HCT116 (cell line): ENCODE results near the gene CNTNAP2. TPM values are rescaled to one million over a fixed set of nuclear protein-coding genes. Genes with fewer than 3 reads are reported as not detected.

Experiments
- ATAC-seq: fragments of 200-7000 bp; cut with Tn5 transposase; 2 replicates; pipeline ENCODE4 v1.9.1; 2020; ENCODE audit warnings: mild to moderate bottlenecking, moderate library complexity
- BruUV-seq: library from RNA; stranded (reverse); fragments of 400-500 nt; replicated peaks from 2 replicates; lab custom pipeline; 2021; lab: Mats Ljungman, UMichigan
- CTCF ChIA-PET: fragments of 300-600 bp; sonication (Branson Sonifier 250); formaldehyde crosslinking; loops from one replicate; lab custom pipeline; 2021; ENCODE audit warnings: antibody characterized with exemption; lab: Charles Lee
- POLR2A ChIA-PET: fragments of 300-600, 350-600 bp; sonication (Branson Sonifier 250); formaldehyde crosslinking; loops from one replicate; lab custom pipeline; 2021; ENCODE audit warnings: antibody characterized with exemption; lab: Charles Lee
- RAD21 ChIA-PET, 2 experiments: fragments of 300-600 bp; sonication (Branson Sonifier 250); formaldehyde crosslinking; loops; one replicate each; lab custom pipeline; 2023; ENCODE audit warnings: low total read pairs in 2 of 2; ENCODE audit not compliant: uncharacterized antibody in 2 of 2, unreplicated experiment in 2 of 2, low non-redundant PET in 1 of 2; lab: Charles Lee
- DNase-seq: peaks from one replicate; pipeline ENCODE4 v3.0.0-alpha.2; 2010; ENCODE audit warnings: low read depth, low spot score
- H2AFZ ChIP-seq: fragments of 200-600 bp; shearing (Covaris generic), sonication (generic); 2 replicates; pipeline ENCODE4 v1.6.1; 2017; ENCODE audit warnings: low read depth, mixed run types, mixed read lengths, antibody characterized with exemption, low read length; ENCODE audit not compliant: poor library complexity, severe bottlenecking
- H3K27ac ChIP-seq: 2 replicates; pipeline ENCODE4 v1.5.1; 2012; ENCODE audit warnings: low read depth, low read length
- H3K27me3 ChIP-seq: fragments of 200-600 bp; sonication (generic); 2 replicates; pipeline ENCODE4 v1.6.1; 2016; ENCODE audit warnings: mixed run types, low read length, mixed read lengths; ENCODE audit not compliant: insufficient read depth
- H3K36me3 ChIP-seq, 2 experiments: fragments of 200-500 bp in 1 of 2; fragments of 200-600 bp in 1 of 2; sonication (Bioruptor generic) in 1 of 2; sonication (generic) in 1 of 2; 2 replicates each; pipeline versions ENCODE4 v1.5.1 to v1.6.1; 2014 to 2016; ENCODE audit warnings: low read length in 2 of 2, inconsistent platforms in 1 of 2, mixed read lengths in 1 of 2, mixed run types in 1 of 2; ENCODE audit not compliant: insufficient read depth in 2 of 2, control insufficient read depth in 1 of 2
- H3K4me1 ChIP-seq, 2 experiments: fragments of 200-600 bp in 1 of 2; sonication (generic) in 1 of 2; 2 replicates each; pipeline versions ENCODE4 v1.5.1 to v1.6.1; 2012 to 2017; ENCODE audit warnings: low read length in 2 of 2, inconsistent platforms in 1 of 2, mild to moderate bottlenecking in 1 of 2, mixed read lengths in 1 of 2, mixed run types in 1 of 2, moderate library complexity in 1 of 2; ENCODE audit not compliant: insufficient read depth in 2 of 2, control insufficient read depth in 1 of 2
- H3K4me2 ChIP-seq: fragments of 200-600 bp; sonication (generic); 2 replicates; pipeline ENCODE4 v1.6.1; 2017; ENCODE audit warnings: mixed run types, low read length, mixed read lengths
- H3K4me3 ChIP-seq, 2 experiments: fragments of 200-600 bp in 1 of 2; sonication (generic) in 1 of 2; replicated peaks in 1 of 2; 2 replicates each; pipeline ENCODE4 v1.5.1; 2011 to 2016; ENCODE audit warnings: low read length in 2 of 2, control low read depth in 1 of 2, low read depth in 1 of 2, mild to moderate bottlenecking in 1 of 2, mixed read lengths in 1 of 2, mixed run types in 1 of 2
- H3K79me2 ChIP-seq: fragments of 200-600 bp; sonication (generic); 2 replicates; pipeline ENCODE4 v1.6.1; 2017; ENCODE audit warnings: mild to moderate bottlenecking, mixed run types, low read length, moderate library complexity, mixed read lengths; ENCODE audit not compliant: insufficient read depth
- H3K9ac ChIP-seq: fragments of 200-600 bp; sonication (generic); 2 replicates; pipeline ENCODE4 v1.6.1; 2016; ENCODE audit warnings: low read length, mixed read lengths
- H3K9me2 ChIP-seq: fragments of 200-600 bp; sonication (generic), shearing (Covaris generic); 2 replicates; pipeline ENCODE4 v1.6.1; 2017; ENCODE audit warnings: mixed run types, mild to moderate bottlenecking, moderate library complexity; ENCODE audit not compliant: insufficient read depth
- H3K9me3 ChIP-seq, 2 experiments: fragments of 200-500 bp in 1 of 2; fragments of 200-600 bp in 1 of 2; sonication (Bioruptor generic) in 1 of 2; sonication (generic) in 1 of 2; 2 replicates each; pipeline ENCODE4 v1.6.1; 2014 to 2017; ENCODE audit warnings: low read length in 2 of 2, mixed read lengths in 2 of 2, inconsistent platforms in 1 of 2, low read depth in 1 of 2, mild to moderate bottlenecking in 1 of 2, mixed run types in 1 of 2, moderate library complexity in 1 of 2; ENCODE audit not compliant: control insufficient read depth in 1 of 2, insufficient read depth in 1 of 2
- H4K20me1 ChIP-seq: fragments of 200-600 bp; sonication (generic), shearing (Covaris generic); 2 replicates; pipeline ENCODE4 v1.6.1; 2017; ENCODE audit warnings: mixed run types, mild to moderate bottlenecking, moderate library complexity; ENCODE audit not compliant: insufficient read depth
- CEBPB ChIP-seq: IDR thresholded peaks from 2 replicates; pipeline ENCODE4 v1.6.1; 2012; ENCODE audit warnings: low read depth
- CTCF ChIP-seq, 3 experiments: fragments of 200-600 bp in 1 of 3; sonication (generic) in 1 of 3; IDR thresholded peaks in 2 of 3; conservative IDR thresholded peaks in 1 of 3; 2 replicates each; pipeline ENCODE4 v1.5.1; 2012 to 2017; ENCODE audit warnings: low read depth in 2 of 3, low read length in 2 of 3, antibody characterized with exemption in 1 of 3, borderline replicate concordance in 1 of 3, control low read depth in 1 of 3, mild to moderate bottlenecking in 1 of 3, mixed read lengths in 1 of 3, mixed run types in 1 of 3, moderate library complexity in 1 of 3; ENCODE audit not compliant: insufficient read depth in 1 of 3
- REST ChIP-seq: IDR thresholded peaks from 2 replicates; pipeline ENCODE4 v1.6.1; 2012; ENCODE audit warnings: low read depth
- ZFX ChIP-seq: fragments of 450-650 bp; IDR thresholded peaks from 2 replicates; pipeline ENCODE4 v1.6.1; 2017
- intact Hi-C: fragments of 100-400 bp; cut with micrococcal nuclease; formaldehyde crosslinking; loops from 2 replicates; pipeline ENCODE4 v1.10.0; 2022
- total RNA-seq: library from RNA; stranded (reverse); gene quantifications from one replicate; pipeline ENCODE4 v1.2.1, GENCODE V29; 2021; ENCODE audit not compliant: unreplicated experiment

The CNTNAP2 gene
- total RNA-seq, 1 experiment from 2014 or later: 0.37 TPM

- H3K4me3 ChIP-seq: no peak overlapping the region
- RAD21 ChIA-PET: no interaction called here
- CTCF ChIA-PET: no interaction called here
- H3K36me3 ChIP-seq: no peaks in the 10 kb centered on the region
- H3K27me3 ChIP-seq: no peaks in the 10 kb centered on the region
- no peak overlapping the region for H3K4me2 ChIP-seq
- H3K9ac ChIP-seq: no peak overlapping the region
- no peaks in the 10 kb centered on the region for H4K20me1 ChIP-seq
- H3K9me2 ChIP-seq: no peaks in the 10 kb centered on the region
- no TSS peak for BruUV-seq
- POLR2A ChIA-PET: no interaction called here
- no peak overlapping the region for H3K27ac ChIP-seq
- H3K79me2 ChIP-seq: no peaks in the 10 kb centered on the region
- intact Hi-C loops: no loop called here
- H2AFZ ChIP-seq: no peak overlapping the region
- H3K9me3 ChIP-seq: peaks cover 6 to 7% of the 10 kb centered on the region in 2 experiments; a peak in 2 of 4 replicates
- TF ChIP-seq REST (no peak), CEBPB (no peak), ZFX (no peak), CTCF (IDR thresholded peaks at IDR 0.05 in 2 of 3, conservative IDR thresholded peaks at IDR 0.05 in 1 of 3; ENCODE audit: borderline replicate concordance in 1 of 3, insufficient read depth in 1 of 3, low read depth in 2 of 3, low read length in 2 of 3) (no peak)
- no peaks in the 10 kb centered on the region for H3K4me1 ChIP-seq
- DNase-seq (no peak), ATAC-seq (no peak)
These were observed 1740.8 kb downstream of the CNTNAP2 start for GRCh38 chr7:147857152-147858140.
